SH-SY5Y (cell line): ENCODE measurements around the gene ANGPT4.

Experiments
- GATA2 ChIP-seq: IDR thresholded peaks from 2 replicates; pipeline ENCODE4 v1.6.1; 2011; ENCODE audit warnings: mild to moderate bottlenecking, low read depth, low read length
- GATA3 ChIP-seq: IDR thresholded peaks from 2 replicates; pipeline ENCODE4 v1.6.1; 2011; ENCODE audit warnings: low read depth, mild to moderate bottlenecking, low read length, moderate library complexity

The ANGPT4 gene

GRCh38 chr20:951384-952169 is 35.4 kb upstream of the ANGPT4 start:
- no peak for TF ChIP-seq GATA3
- TF ChIP-seq GATA2, result peak; percentile 70

GRCh38 chr20:949717-950116 is 33.6 kb upstream of the ANGPT4 start:
- TF ChIP-seq GATA3, result no peak
- no peak for TF ChIP-seq GATA2

- no peak for TF ChIP-seq GATA3
- TF ChIP-seq GATA2, result no peak
These were observed 30.7 kb upstream of the ANGPT4 start for GRCh38 chr20:946826-947225.

- no peak for TF ChIP-seq GATA2
- no peak for TF ChIP-seq GATA3
These were observed 29.7 kb upstream of the ANGPT4 start for GRCh38 chr20:945841-946240.

GRCh38 chr20:944774-945410 is 28.8 kb upstream of the ANGPT4 start:
- TF ChIP-seq GATA3, result no peak
- TF ChIP-seq GATA2, result no peak

- TF ChIP-seq GATA2, result no peak
- no peak for TF ChIP-seq GATA3
These were observed 28.0 kb upstream of the ANGPT4 start for GRCh38 chr20:944148-944547.

GRCh38 chr20:942611-943010 is 26.5 kb upstream of the ANGPT4 start:
- TF ChIP-seq GATA3, result no peak
- TF ChIP-seq GATA2, result no peak

GRCh38 chr20:940926-941325 is 24.8 kb upstream of the ANGPT4 start:
- TF ChIP-seq GATA2 (no peak), GATA3 (no peak)

- TF ChIP-seq GATA3 (no peak), GATA2 (no peak)
These were observed 23.5 kb upstream of the ANGPT4 start for GRCh38 chr20:939606-940005.

- no peak for TF ChIP-seq GATA3
- TF ChIP-seq GATA2, result no peak
These were observed 18.2 kb upstream of the ANGPT4 start for GRCh38 chr20:934186-934840.

GRCh38 chr20:933029-933428 is 16.9 kb upstream of the ANGPT4 start:
- TF ChIP-seq GATA2, result no peak
- TF ChIP-seq GATA3, result no peak

- no peak for TF ChIP-seq GATA2
- TF ChIP-seq GATA3, result no peak
These were observed 15.3 kb upstream of the ANGPT4 start for GRCh38 chr20:931401-931800.

GRCh38 chr20:926670-927069 is 10.5 kb upstream of the ANGPT4 start:
- TF ChIP-seq GATA3, result no peak
- TF ChIP-seq GATA2, result no peak

- TF ChIP-seq GATA2, result no peak
- no peak for TF ChIP-seq GATA3
These were observed 9.4 kb upstream of the ANGPT4 start for GRCh38 chr20:925516-925915.

- TF ChIP-seq GATA3 (no peak), GATA2 (no peak)
These were observed 8.5 kb upstream of the ANGPT4 start for GRCh38 chr20:924639-925038.

GRCh38 chr20:922781-923180 is 6.6 kb upstream of the ANGPT4 start:
- no peak for TF ChIP-seq GATA2
- no peak for TF ChIP-seq GATA3
